ENCODE results near the gene MAPK10. TPM values are rescaled to one million over a fixed set of nuclear protein-coding genes. Genes with fewer than 3 reads are reported as not detected.

Gene MAPK10
- polyA plus RNA-seq, 3 donors: 53.5 to 61.7 (median 55.2) TPM

GRCh38 chr4:85946821-85947220 is 413.0 kb downstream of the MAPK10 start:
- no peak for DNase-seq (ENCODE audit: low read depth in 3 of 3, low spot score in 2 of 3)

DNA sequence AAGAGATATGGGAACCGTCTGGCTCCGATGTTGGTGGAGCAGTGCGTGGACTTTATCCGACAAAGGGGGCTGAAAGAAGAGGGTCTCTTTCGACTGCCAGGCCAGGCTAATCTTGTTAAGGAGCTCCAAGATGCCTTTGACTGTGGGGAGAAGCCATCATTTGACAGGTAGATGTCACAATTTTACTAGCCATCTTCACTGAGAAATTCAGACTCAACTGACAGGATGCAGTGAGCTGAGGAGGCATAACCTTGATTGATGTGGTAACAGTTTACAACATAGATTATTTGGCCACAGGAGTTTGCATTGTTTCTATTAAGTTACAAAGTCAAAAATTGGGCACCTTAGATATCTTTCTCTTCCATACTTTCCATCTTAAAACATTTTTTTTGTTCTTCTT is 417.7 kb downstream of the MAPK10 start:
- DNase-seq (ENCODE audit: low read depth in 3 of 3, low spot score in 2 of 3): no peak

- no peak for DNase-seq (ENCODE audit: low read depth in 3 of 3, low spot score in 2 of 3)
These were observed 419.7 kb downstream of the MAPK10 start for GRCh38 chr4:85940151-85940550.

Other genes with a start within 250 kb of the MAPK10 start
- gene PTPN13, start 234.3 kb upstream of the MAPK10 start, polyA plus RNA-seq (ENCODE audit: insufficient read length in 3 of 3): 100 to 1,000 TPM; 128 to 161 (median 139) TPM

Measured in right renal cortex interstitium (tissue), 3 donors.